ENCODE results near the gene ZBTB48.
"Not testable (repeated sequence)": the region's sequence is repeated elsewhere in the genome, so short reads cannot be mapped to it uniquely, and the experiment has no call there.

Gene ZBTB48

GRCh38 chr1:6635910-6636760 is 56.3 kb downstream of the ZBTB48 start:
- DNase-seq: no peak

- DNase-seq: not testable (repeated sequence)
Measured at GRCh38 chr1:6636778-6637177, 57.0 kb downstream of the ZBTB48 start.

DNA sequence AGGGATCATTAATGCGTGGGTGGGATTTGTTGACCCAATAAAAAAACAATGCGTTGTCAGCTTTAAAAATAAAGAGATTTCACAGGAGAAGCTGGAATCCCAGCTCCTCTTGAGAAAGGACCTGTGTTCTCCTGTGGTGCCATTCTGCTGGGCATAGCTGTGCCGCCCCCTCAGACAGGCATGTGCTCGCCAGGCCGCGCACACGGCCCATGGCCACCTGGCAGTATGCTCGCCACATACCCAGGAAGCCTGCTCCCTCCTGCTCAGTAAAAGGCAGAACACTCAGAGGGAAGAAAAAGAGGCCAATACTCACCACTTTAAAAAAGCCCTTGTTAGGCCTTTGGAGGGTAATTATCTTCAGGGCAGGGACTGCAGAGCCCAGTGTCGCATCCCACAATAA is 58.0 kb downstream of the ZBTB48 start:
- no peak for DNase-seq

- DNase-seq: no peak
Measured at GRCh38 chr1:6638226-6638625, 58.4 kb downstream of the ZBTB48 start.

Data from NCI-H2081 treated with DMSO at 0.1 percent for 48 hours (cell line).